Osteocyte (in vitro differentiated cells): ENCODE measurements around the gene NOTUM. TPM values are rescaled to one million over a fixed set of nuclear protein-coding genes. Genes with fewer than 3 reads are reported as not detected.

Experiments used
- DNase-seq: peaks from one replicate; pipeline ENCODE4 v3.0.0; 2021; ENCODE audit warnings: mixed read lengths; ENCODE audit not compliant: unreplicated experiment; ENCODE audit errors: extremely low spot score
- H3K27ac Mint-ChIP-seq: one replicate; pipeline ENCODE4 v1.8.0; 2021; ENCODE audit warnings: mild to moderate bottlenecking, mixed read lengths; ENCODE audit not compliant: unreplicated experiment
- H3K27me3 Mint-ChIP-seq: one replicate; pipeline ENCODE4 v1.8.0; 2021; ENCODE audit warnings: mixed read lengths; ENCODE audit not compliant: unreplicated experiment
- H3K36me3 Mint-ChIP-seq: one replicate; pipeline ENCODE4 v1.8.0; 2021; ENCODE audit warnings: mixed read lengths; ENCODE audit not compliant: unreplicated experiment
- H3K4me1 Mint-ChIP-seq: one replicate; pipeline ENCODE4 v1.8.0; 2021; ENCODE audit warnings: mixed read lengths; ENCODE audit not compliant: unreplicated experiment
- H3K4me3 Mint-ChIP-seq: one replicate; pipeline ENCODE4 v1.8.0; 2021; ENCODE audit warnings: mild to moderate bottlenecking, moderate library complexity, mixed read lengths; ENCODE audit not compliant: unreplicated experiment
- H3K9me3 Mint-ChIP-seq: one replicate; pipeline ENCODE4 v1.8.0; 2021; ENCODE audit warnings: mixed read lengths; ENCODE audit not compliant: unreplicated experiment
- CTCF ChIP-seq: fragments of 200-600 bp; sonication (generic); IDR thresholded peaks from 2 replicates; pipeline ENCODE4 v1.5.0; 2021; ENCODE audit warnings: antibody characterized with exemption, mild to moderate bottlenecking, moderate library complexity
- total RNA-seq: library from RNA; stranded (reverse); gene quantifications from 2 replicates; pipeline ENCODE4 v1.2.1, GENCODE V29; 2021

NOTUM gene
- total RNA-seq, 1 donor from 2014 or later = 0.30 TPM

GRCh38 chr17:81956607-81957589, 4.1 kb downstream of the NOTUM start:
- no peak overlapping the region for H3K27ac Mint-ChIP-seq
- no peaks in the 10 kb centered on the region for H3K9me3 Mint-ChIP-seq
- H3K36me3 Mint-ChIP-seq = no peaks in the 10 kb centered on the region
- no peak for DNase-seq
- no peak overlapping the region for H3K4me3 Mint-ChIP-seq
- H3K27me3 Mint-ChIP-seq = peaks cover 16% of the 10 kb centered on the region
- H3K4me1 Mint-ChIP-seq = peaks cover 2% of the 10 kb centered on the region
- no peak for TF ChIP-seq CTCF

DNA sequence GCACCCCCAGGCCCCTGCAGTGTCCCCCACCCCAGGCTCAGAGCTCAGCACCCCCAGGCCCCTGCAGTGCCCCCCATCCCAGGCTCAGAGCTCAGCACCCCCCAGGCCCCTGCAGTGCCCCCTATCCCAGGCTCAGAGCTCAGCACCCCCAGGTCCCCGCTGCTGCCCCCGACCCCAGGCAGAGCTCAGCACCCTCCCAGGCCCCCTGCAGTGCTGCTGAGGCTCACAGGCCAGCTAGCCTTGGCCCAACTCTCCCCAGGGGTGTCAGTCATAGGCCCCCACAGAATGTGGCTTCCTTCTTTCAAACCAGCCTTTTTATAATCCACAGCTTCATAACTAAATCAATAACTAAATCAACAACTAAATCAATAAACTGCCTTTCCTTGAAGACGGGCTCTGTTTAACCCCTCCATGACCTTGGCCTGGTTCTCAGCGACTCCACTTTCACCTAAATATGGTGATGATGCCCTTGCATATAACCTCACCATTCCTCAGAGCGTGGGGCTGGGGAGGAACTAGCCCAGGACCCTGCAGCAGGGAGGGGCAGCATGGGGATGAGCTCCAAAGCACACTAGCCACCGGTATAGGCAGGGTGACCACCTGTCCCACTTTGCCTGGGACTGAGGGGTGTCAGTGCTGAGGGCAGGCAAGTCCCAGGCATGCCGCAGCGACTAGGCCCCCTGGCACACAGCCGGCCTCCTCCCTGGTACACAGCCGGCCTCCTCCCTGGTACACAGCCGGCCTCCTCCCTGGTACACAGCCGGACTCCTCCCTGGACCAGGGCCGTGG, 5.0 kb downstream of the NOTUM start:
- Mint-ChIP-seq H3K9me3 (no peaks in the 10 kb centered on the region), H3K4me1 (peaks cover 2% of the 10 kb centered on the region), H3K27ac (no peak overlapping the region)

DNA sequence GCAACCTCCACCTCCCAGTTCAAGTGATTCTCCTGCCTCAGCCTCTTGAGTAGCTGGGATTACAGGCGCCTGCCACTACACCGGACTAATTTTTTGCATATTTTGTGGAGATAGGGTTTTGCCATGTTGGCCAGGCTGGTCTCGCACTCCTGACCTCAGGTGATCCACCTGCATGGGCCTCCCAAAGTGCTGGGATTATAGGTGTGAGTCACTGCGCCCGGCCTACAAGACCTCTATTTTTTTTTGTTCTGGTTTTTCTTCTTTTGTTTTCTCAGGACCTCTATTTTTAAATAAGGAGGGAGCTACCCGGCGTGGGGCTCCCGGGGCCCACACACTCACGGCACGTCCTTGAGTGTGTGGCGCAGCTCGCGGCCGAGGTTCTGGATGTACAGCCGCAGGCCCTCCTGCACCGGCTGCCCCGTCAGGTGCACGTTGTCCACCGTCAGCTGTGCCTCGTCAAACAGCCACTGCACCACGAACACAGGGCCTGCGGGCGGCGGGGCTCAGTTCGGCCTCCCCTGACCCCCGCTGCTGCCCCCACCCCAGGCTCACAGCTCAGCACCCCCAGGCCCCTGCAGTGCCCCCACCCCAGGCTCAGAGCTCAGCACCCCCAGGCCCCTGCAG, 5.8 kb downstream of the NOTUM start:
- H3K27ac Mint-ChIP-seq = no peak overlapping the region
- no peaks in the 10 kb centered on the region for H3K36me3 Mint-ChIP-seq
- no peaks in the 10 kb centered on the region for H3K9me3 Mint-ChIP-seq
- TF ChIP-seq CTCF = no peak
- no peak overlapping the region for H3K4me3 Mint-ChIP-seq
- no peak for DNase-seq
- peaks cover 2% of the 10 kb centered on the region for H3K4me1 Mint-ChIP-seq
- H3K27me3 Mint-ChIP-seq = peaks cover 18% of the 10 kb centered on the region

More for the DNA sequence above, 5.0 kb downstream of the NOTUM start:
- DNase-seq = no peak
- Mint-ChIP-seq H3K27me3 (peaks cover 18% of the 10 kb centered on the region), H3K36me3 (no peaks in the 10 kb centered on the region), H3K4me3 (no peak overlapping the region)
- TF ChIP-seq CTCF = no peak

DNA sequence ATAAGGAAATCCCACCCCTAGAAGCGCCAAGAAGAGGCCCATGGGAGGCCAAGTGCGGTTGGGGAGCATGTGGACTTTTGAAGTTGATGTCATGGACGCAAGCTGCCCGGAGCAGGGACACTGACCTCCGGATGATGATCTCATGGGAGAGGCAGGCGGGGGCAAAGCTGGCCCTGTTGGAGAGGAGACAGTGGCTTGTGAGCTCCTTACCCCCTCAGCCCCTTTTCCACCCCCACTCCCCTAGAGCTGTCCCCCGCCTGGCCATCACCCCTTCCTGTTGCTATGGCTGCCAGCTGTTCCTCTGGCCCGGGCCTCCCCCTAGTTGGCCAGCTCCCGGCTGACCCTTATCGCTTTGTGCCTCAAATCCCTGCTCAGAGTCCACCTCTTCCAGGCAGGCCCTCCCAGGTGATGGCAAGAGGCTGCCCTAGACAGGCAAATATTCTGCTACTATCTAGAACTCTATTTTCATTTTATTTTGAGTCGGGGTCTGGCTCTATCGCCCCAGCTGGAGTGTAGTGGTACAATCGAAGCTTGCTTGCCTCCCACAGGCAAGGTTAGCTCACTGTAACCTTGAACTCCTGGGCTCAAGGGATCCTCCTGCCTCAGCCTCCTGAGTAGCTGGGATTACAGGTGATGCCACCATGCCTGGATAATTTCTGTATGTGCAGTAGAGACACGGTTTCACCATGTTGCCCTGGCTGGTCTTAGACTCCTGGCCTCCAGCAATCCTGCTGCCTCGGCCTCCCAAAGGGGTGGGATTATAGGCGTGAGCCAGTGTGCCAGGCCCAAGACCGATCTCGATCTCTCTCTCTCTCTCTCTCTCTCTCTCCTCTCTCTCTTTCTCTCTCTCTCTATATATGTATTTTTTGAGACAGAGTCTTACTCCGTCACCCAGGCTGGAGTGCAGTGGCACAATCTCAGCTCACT, 6.6 kb downstream of the NOTUM start:
- Mint-ChIP-seq H3K36me3 (no peaks in the 10 kb centered on the region), H3K4me1 (peaks cover 2% of the 10 kb centered on the region), H3K27ac (no peak overlapping the region), H3K9me3 (no peaks in the 10 kb centered on the region), H3K27me3 (peaks cover 18% of the 10 kb centered on the region), H3K4me3 (no peak overlapping the region)
- DNase-seq = no peak
- TF ChIP-seq CTCF = no peak
